A549 (cell line): ENCODE measurements around the gene BICD2.

ENCODE experiments used
- CBX8 ChIP-seq: fragments of 200-600 bp; sonication (generic); IDR thresholded peaks from 2 replicates; pipeline ENCODE4 v1.6.1; 2016
- CHD2 ChIP-seq: fragments of 150-350 bp; IDR thresholded peaks from 2 replicates; pipeline ENCODE4 v1.6.1; 2014; ENCODE audit warnings: low read length; ENCODE audit not compliant: partially characterized antibody
- FOSB ChIP-seq: fragments of 250-450 bp; sonication (Bioruptor Pico); IDR thresholded peaks from 2 replicates; pipeline ENCODE4 v1.5.0; 2020; ENCODE audit warnings: mild to moderate bottlenecking, moderate library complexity
- GATA3 ChIP-seq: IDR thresholded peaks from 2 replicates; pipeline ENCODE4 v1.6.1; 2012; ENCODE audit warnings: borderline replicate concordance
- HOXA7 ChIP-seq: fragments of 250-450 bp; sonication (Bioruptor Pico); IDR thresholded peaks from 2 replicates; pipeline ENCODE4 v1.5.0; 2020; ENCODE audit warnings: mild to moderate bottlenecking, moderate library complexity
- MAZ ChIP-seq: fragments of 150-350 bp; IDR thresholded peaks from 2 replicates; pipeline ENCODE4 v1.6.1; 2014; ENCODE audit warnings: antibody characterized with exemption, low read depth, low read length, borderline replicate concordance
- MYC ChIP-seq: IDR thresholded peaks from 2 replicates; pipeline ENCODE4 v1.6.1; 2012; ENCODE audit warnings: mild to moderate bottlenecking, inconsistent platforms, low read length, improper control_type of control experiment, borderline replicate concordance
- NFE2L2 ChIP-seq: fragments of 150-350 bp; conservative IDR thresholded peaks from 2 replicates; pipeline ENCODE4 v1.6.1; 2014; ENCODE audit warnings: low read length
- RAD21 ChIP-seq, 2 experiments: fragments of >200 bp in 1 of 2; sonication (Bioruptor Twin) in 1 of 2; formaldehyde crosslinking in 1 of 2; IDR thresholded peaks in 1 of 2; conservative IDR thresholded peaks in 1 of 2; 2 replicates in 1 of 2; 3 replicates in 1 of 2; pipeline ENCODE4 v1.6.1; 2012 to 2018; ENCODE audit warnings: inconsistent platforms in 1 of 2
- RCOR1 ChIP-seq: fragments of 150-350 bp; IDR thresholded peaks from 2 replicates; pipeline ENCODE4 v1.6.1; 2014; ENCODE audit warnings: antibody characterized with exemption, low read length, low read depth
- TF ChIP-seq, protein P1 (sequence below): fragments of >200 bp; sonication (Bioruptor Twin); formaldehyde crosslinking; IDR thresholded peaks from 3 replicates; pipeline ENCODE4 v1.5.1; 2016
- TF ChIP-seq, protein P2 (sequence below): IDR thresholded peaks from 2 replicates; pipeline ENCODE4 v1.6.1; 2012; ENCODE audit warnings: low read depth, borderline replicate concordance

- TF ChIP-seq, protein P1, sequence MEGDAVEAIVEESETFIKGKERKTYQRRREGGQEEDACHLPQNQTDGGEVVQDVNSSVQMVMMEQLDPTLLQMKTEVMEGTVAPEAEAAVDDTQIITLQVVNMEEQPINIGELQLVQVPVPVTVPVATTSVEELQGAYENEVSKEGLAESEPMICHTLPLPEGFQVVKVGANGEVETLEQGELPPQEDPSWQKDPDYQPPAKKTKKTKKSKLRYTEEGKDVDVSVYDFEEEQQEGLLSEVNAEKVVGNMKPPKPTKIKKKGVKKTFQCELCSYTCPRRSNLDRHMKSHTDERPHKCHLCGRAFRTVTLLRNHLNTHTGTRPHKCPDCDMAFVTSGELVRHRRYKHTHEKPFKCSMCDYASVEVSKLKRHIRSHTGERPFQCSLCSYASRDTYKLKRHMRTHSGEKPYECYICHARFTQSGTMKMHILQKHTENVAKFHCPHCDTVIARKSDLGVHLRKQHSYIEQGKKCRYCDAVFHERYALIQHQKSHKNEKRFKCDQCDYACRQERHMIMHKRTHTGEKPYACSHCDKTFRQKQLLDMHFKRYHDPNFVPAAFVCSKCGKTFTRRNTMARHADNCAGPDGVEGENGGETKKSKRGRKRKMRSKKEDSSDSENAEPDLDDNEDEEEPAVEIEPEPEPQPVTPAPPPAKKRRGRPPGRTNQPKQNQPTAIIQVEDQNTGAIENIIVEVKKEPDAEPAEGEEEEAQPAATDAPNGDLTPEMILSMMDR = no peak
- no peak for TF ChIP-seq MAZ
- no peak for TF ChIP-seq GATA3
- no peak for TF ChIP-seq FOSB (CRISPR knock-in tag)
- TF ChIP-seq, protein P2, sequence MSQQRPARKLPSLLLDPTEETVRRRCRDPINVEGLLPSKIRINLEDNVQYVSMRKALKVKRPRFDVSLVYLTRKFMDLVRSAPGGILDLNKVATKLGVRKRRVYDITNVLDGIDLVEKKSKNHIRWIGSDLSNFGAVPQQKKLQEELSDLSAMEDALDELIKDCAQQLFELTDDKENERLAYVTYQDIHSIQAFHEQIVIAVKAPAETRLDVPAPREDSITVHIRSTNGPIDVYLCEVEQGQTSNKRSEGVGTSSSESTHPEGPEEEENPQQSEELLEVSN = no peak
- TF ChIP-seq NFE2L2 = no peak
- TF ChIP-seq CBX8 = no peak
- no peak for TF ChIP-seq MYC
- no peak for TF ChIP-seq RCOR1
- TF ChIP-seq HOXA7 (CRISPR knock-in tag) = no peak
- no peak for TF ChIP-seq RAD21 (conservative IDR thresholded peaks at IDR 0.05 in 1 of 2, IDR thresholded peaks at IDR 0.05 in 1 of 2)
- no peak for TF ChIP-seq CHD2
Measured at GRCh38 chr9:92780206-92780605, 15.6 kb upstream of the BICD2 start.
